Smooth muscle cell (in vitro differentiated cells): Measurements from ENCODE around the gene MYZAP. TPM values are rescaled to one million over a fixed set of nuclear protein-coding genes. Genes with fewer than 3 reads are reported as not detected.

Source experiments
- DNase-seq: peaks from one replicate; lab custom pipeline; 2025; ENCODE audit not compliant: unreplicated experiment; lab: John Stamatoyannopoulos, UW
- H2AFZ ChIP-seq: fragments of 200-600 bp; sonication (generic); 2 replicates; pipeline ENCODE4 v1.6.0; 2016; ENCODE audit warnings: antibody characterized with exemption, low read depth, mild to moderate bottlenecking
- H3F3A ChIP-seq: fragments of 200-600 bp; sonication (generic); 2 replicates; pipeline ENCODE4 v1.6.0; 2017; ENCODE audit warnings: antibody characterized with exemption, low read depth
- H3K27ac ChIP-seq: fragments of 200-600 bp; sonication (generic); 2 replicates; pipeline ENCODE4 v1.5.1; 2016; ENCODE audit warnings: low read depth, mild to moderate bottlenecking
- H3K27me3 ChIP-seq: fragments of 200-600 bp; sonication (generic); 2 replicates; pipeline ENCODE4 v1.6.1; 2016; ENCODE audit warnings: low read depth, mild to moderate bottlenecking
- H3K36me3 ChIP-seq: fragments of 200-600 bp; sonication (generic); 2 replicates; pipeline ENCODE4 v1.5.1; 2016; ENCODE audit warnings: low read depth
- H3K4me1 ChIP-seq: fragments of 200-600 bp; sonication (generic); 2 replicates; pipeline ENCODE4 v1.5.1; 2016; ENCODE audit warnings: low read depth
- H3K4me2 ChIP-seq: fragments of 200-600 bp; sonication (generic); 2 replicates; pipeline ENCODE4 v1.6.0; 2016; ENCODE audit warnings: mild to moderate bottlenecking
- H3K4me3 ChIP-seq: fragments of 200-600 bp; sonication (generic); 2 replicates; pipeline ENCODE4 v1.5.1; 2016; ENCODE audit warnings: mild to moderate bottlenecking
- H3K79me2 ChIP-seq: fragments of 200-600 bp; sonication (generic); 2 replicates; pipeline ENCODE4 v1.6.0; 2016; ENCODE audit warnings: low read depth, mild to moderate bottlenecking
- H3K9ac ChIP-seq: fragments of 200-600 bp; sonication (generic); 2 replicates; pipeline ENCODE4 v1.6.0; 2016; ENCODE audit warnings: low read depth
- H3K9me3 ChIP-seq: fragments of 200-600 bp; sonication (generic); replicated peaks from 2 replicates; pipeline ENCODE4 v1.5.1; 2016; ENCODE audit warnings: low read depth
- H4K20me1 ChIP-seq: fragments of 200-600 bp; sonication (generic); 2 replicates; pipeline ENCODE4 v1.6.0; 2016; ENCODE audit warnings: low read depth
- CTCF ChIP-seq: fragments of 200-600 bp; sonication (generic); IDR thresholded peaks from 2 replicates; pipeline ENCODE4 v1.5.1; 2017; ENCODE audit warnings: borderline replicate concordance, mild to moderate bottlenecking, antibody characterized with exemption; ENCODE audit not compliant: insufficient read depth, poor library complexity, severe bottlenecking
- WGBS: methylation state at CpG from one replicate; pipeline ENCODE4 v1.1.7; 2016; ENCODE audit warnings: low lambda C conversion rate; 5-methylcytosine and 5-hydroxymethylcytosine counted together
- polyA plus RNA-seq: library from polyadenylated mRNA; unstranded; fragments of >200 nt; fragmentation: Nextera tagmentation; extraction: Ambion mirVana; gene quantifications from 2 replicates; pipeline ENCODE4 v1.2.1, GENCODE V29; 2016
- total RNA-seq: library from RNA; depleted of rRNA; stranded (reverse); fragments of >200 nt; gene quantifications from 2 replicates; pipeline ENCODE4 v1.2.3, GENCODE V29; 2014

The MYZAP gene
- total and polyA plus RNA-seq, 2 experiments from 2014 or later = 0.09 to 0.65 TPM

- DNase-seq = no peak
- WGBS = 87% methylated on average over 5 of the region's 5 CpGs
- Histone ChIP-seq H3F3A (no peaks in the 10 kb centered on the region), H3K36me3 (no peaks in the 10 kb centered on the region), H3K9ac (no peak overlapping the region), H3K4me2 (no peak overlapping the region), H3K4me1 (no peaks in the 10 kb centered on the region), H3K4me3 (peak overlapping the region; percentile 62), H3K9me3 (no peaks in the 10 kb centered on the region), H4K20me1 (no peaks in the 10 kb centered on the region), H3K79me2 (no peaks in the 10 kb centered on the region), H3K27ac (no peak overlapping the region), H3K27me3 (no peaks in the 10 kb centered on the region), H2AFZ (no peak overlapping the region)
- TF ChIP-seq CTCF = no peak
Measured at GRCh38 chr15:57592836-57593420, 1.2 kb downstream of the MYZAP start.

- Histone ChIP-seq H3K9me3 (no peaks in the 10 kb centered on the region), H3K27me3 (no peaks in the 10 kb centered on the region), H3K27ac (no peak overlapping the region), H3K4me2 (no peak overlapping the region), H3K36me3 (no peaks in the 10 kb centered on the region), H4K20me1 (no peaks in the 10 kb centered on the region), H3K4me3 (no peak overlapping the region), H3K4me1 (no peaks in the 10 kb centered on the region), H3F3A (no peaks in the 10 kb centered on the region), H3K9ac (no peak overlapping the region), H3K79me2 (no peaks in the 10 kb centered on the region), H2AFZ (no peak overlapping the region)
- no peak for TF ChIP-seq CTCF
- no peak for DNase-seq
- WGBS = 95% methylated on average over 6 of the region's 6 CpGs
Measured at GRCh38 chr15:57594479-57594878, 2.8 kb downstream of the MYZAP start.

- 90% methylated on average over 9 of the region's 9 CpGs for WGBS
- H3K4me2 ChIP-seq = no peak overlapping the region
- H3K9me3 ChIP-seq = no peaks in the 10 kb centered on the region
- no peaks in the 10 kb centered on the region for H3K27me3 ChIP-seq
- no peak overlapping the region for H3K9ac ChIP-seq
- no peak overlapping the region for H3K4me3 ChIP-seq
- no peaks in the 10 kb centered on the region for H4K20me1 ChIP-seq
- no peak overlapping the region for H2AFZ ChIP-seq
- no peaks in the 10 kb centered on the region for H3F3A ChIP-seq
- H3K4me1 ChIP-seq = no peaks in the 10 kb centered on the region
- H3K27ac ChIP-seq = no peak overlapping the region
- TF ChIP-seq CTCF = no peak
- no peaks in the 10 kb centered on the region for H3K36me3 ChIP-seq
- no peak for DNase-seq
- no peaks in the 10 kb centered on the region for H3K79me2 ChIP-seq
Measured at GRCh38 chr15:57595011-57595866, 3.5 kb downstream of the MYZAP start.
